Tibial nerve (tissue), 4 donors: ENCODE data around the gene TUBGCP6.

ENCODE experiments used
- CTCF ChIP-seq, 5 experiments: fragments of 200-600 bp in 3 of 5; fragments of 450-650 bp in 2 of 5; sonication (generic) in 3 of 5; IDR thresholded peaks; one replicate each; pipeline ENCODE4 v1.5.1; 2016 to 2019; ENCODE audit warnings: antibody characterized with exemption in 5 of 5, mild to moderate bottlenecking in 3 of 5, moderate library complexity in 2 of 5
- EP300 ChIP-seq, 2 donors: sonication (generic); formaldehyde crosslinking; IDR thresholded peaks; one replicate each; pipeline ENCODE4 v1.6.1; 2017; ENCODE audit warnings: antibody characterized with exemption in 2 of 2, mild to moderate bottlenecking in 1 of 2
- POLR2A ChIP-seq, 2 donors: fragments of 450-650 bp; IDR thresholded peaks; one replicate each; pipeline ENCODE4 v1.6.1; 2017; ENCODE audit warnings: antibody characterized with exemption in 2 of 2, mild to moderate bottlenecking in 2 of 2, moderate library complexity in 2 of 2

GRCh38 chr22:50171319-50171964 lies 73.4 kb downstream of the TUBGCP6 start:
- no peak for TF ChIP-seq CTCF (IDR thresholded peaks at IDR 0.05)
- no peak for TF ChIP-seq POLR2A (IDR thresholded peaks at IDR 0.05)
- no peak for TF ChIP-seq EP300 (IDR thresholded peaks at IDR 0.05)
